Measurements from ENCODE around the gene UST.

The UST gene

GRCh38 chr6:149043476-149044130 is 296.8 kb downstream of the UST start:
- Histone ChIP-seq H3K79me2 (ENCODE audit: insufficient read depth, low read depth) (no peaks in the 10 kb centered on the region), H3K4me3 (IDR thresholded peaks at IDR 0.05; ENCODE audit: insufficient read depth, low read depth, low read length) (no peak overlapping the region), H3K36me3 (ENCODE audit: insufficient read depth) (no peaks in the 10 kb centered on the region), H3K4me1 (ENCODE audit: low read depth, poor library complexity, severe bottlenecking) (peaks cover 17% of the 10 kb centered on the region), H4K20me1 (ENCODE audit: insufficient read depth) (no peaks in the 10 kb centered on the region), H3K9ac (no peak overlapping the region), H3K4me2 (no peak overlapping the region), H3K27me3 (ENCODE audit: insufficient read depth, low read depth) (no peaks in the 10 kb centered on the region), H2AFZ (ENCODE audit: low read depth) (no peak overlapping the region), H3K27ac (no peak overlapping the region)
- peak; percentile 40 for TF ChIP-seq CTCF (conservative IDR thresholded peaks at IDR 0.05; ENCODE audit: low read depth, low read length)

GRCh38 chr6:149044528-149044927 is 297.7 kb downstream of the UST start:
- TF ChIP-seq CTCF (conservative IDR thresholded peaks at IDR 0.05; ENCODE audit: low read depth, low read length): no peak
- H3K9ac ChIP-seq: no peak overlapping the region
- no peaks in the 10 kb centered on the region for H3K79me2 ChIP-seq (ENCODE audit: insufficient read depth, low read depth)
- no peaks in the 10 kb centered on the region for H4K20me1 ChIP-seq (ENCODE audit: insufficient read depth)
- no peak overlapping the region for H3K4me3 ChIP-seq (IDR thresholded peaks at IDR 0.05; ENCODE audit: insufficient read depth, low read depth, low read length)
- H3K36me3 ChIP-seq (ENCODE audit: insufficient read depth): no peaks in the 10 kb centered on the region
- no peak overlapping the region for H2AFZ ChIP-seq (ENCODE audit: low read depth)
- H3K4me1 ChIP-seq (ENCODE audit: low read depth, poor library complexity, severe bottlenecking): peaks cover 17% of the 10 kb centered on the region
- H3K4me2 ChIP-seq: no peak overlapping the region
- H3K27me3 ChIP-seq (ENCODE audit: insufficient read depth, low read depth): no peaks in the 10 kb centered on the region
- no peak overlapping the region for H3K27ac ChIP-seq

DNA sequence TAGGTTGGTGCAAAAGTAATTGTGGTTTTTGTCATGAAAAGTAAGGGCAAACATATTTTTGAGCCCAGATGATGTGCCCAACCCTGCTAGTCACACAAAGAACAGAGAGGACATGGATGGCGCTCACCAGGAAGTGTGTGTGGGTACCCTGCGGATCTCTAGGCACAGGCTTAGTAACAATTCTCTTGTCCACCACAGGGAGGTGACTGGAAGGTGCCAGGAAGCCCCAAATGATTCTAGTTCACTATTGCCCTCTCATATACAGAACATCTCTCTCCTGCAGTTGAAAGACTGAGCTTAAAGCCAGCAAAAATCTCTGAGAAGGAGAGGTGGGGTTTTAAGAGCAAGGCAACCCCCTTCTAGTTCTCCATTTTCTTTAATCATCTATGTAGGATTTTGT is 298.6 kb downstream of the UST start:
- Histone ChIP-seq H4K20me1 (ENCODE audit: insufficient read depth) (no peaks in the 10 kb centered on the region), H3K79me2 (ENCODE audit: insufficient read depth, low read depth) (no peaks in the 10 kb centered on the region), H3K4me3 (IDR thresholded peaks at IDR 0.05; ENCODE audit: insufficient read depth, low read depth, low read length) (no peak overlapping the region), H3K36me3 (ENCODE audit: insufficient read depth) (no peaks in the 10 kb centered on the region), H3K27me3 (ENCODE audit: insufficient read depth, low read depth) (no peaks in the 10 kb centered on the region), H3K27ac (no peak overlapping the region), H2AFZ (ENCODE audit: low read depth) (no peak overlapping the region), H3K4me2 (no peak overlapping the region), H3K4me1 (ENCODE audit: low read depth, poor library complexity, severe bottlenecking) (peaks cover 17% of the 10 kb centered on the region), H3K9ac (no peak overlapping the region)
- no peak for TF ChIP-seq CTCF (conservative IDR thresholded peaks at IDR 0.05; ENCODE audit: low read depth, low read length)

GRCh38 chr6:149046164-149046821 is 299.5 kb downstream of the UST start:
- Histone ChIP-seq H3K27me3 (ENCODE audit: insufficient read depth, low read depth) (no peaks in the 10 kb centered on the region), H3K4me2 (peak overlapping the region; percentile 75; the same call in 1 of the 2 replicates)

More at GRCh38 chr6:149046164-149046821, 299.5 kb downstream of the UST start:
- H3K79me2 ChIP-seq (ENCODE audit: insufficient read depth, low read depth): no peaks in the 10 kb centered on the region
- H3K4me1 ChIP-seq (ENCODE audit: low read depth, poor library complexity, severe bottlenecking): peaks cover 17% of the 10 kb centered on the region
- no peaks in the 10 kb centered on the region for H4K20me1 ChIP-seq (ENCODE audit: insufficient read depth)
- no peak overlapping the region for H3K27ac ChIP-seq
- H3K4me3 ChIP-seq (IDR thresholded peaks at IDR 0.05; ENCODE audit: insufficient read depth, low read depth, low read length): no peak overlapping the region
- H2AFZ ChIP-seq (ENCODE audit: low read depth): no peak overlapping the region
- H3K36me3 ChIP-seq (ENCODE audit: insufficient read depth): no peaks in the 10 kb centered on the region
- TF ChIP-seq CTCF (conservative IDR thresholded peaks at IDR 0.05; ENCODE audit: low read depth, low read length): no peak
- no peak overlapping the region for H3K9ac ChIP-seq

All from KMS-11 (cell line).